ENCODE data around the gene VWF.

DNA sequence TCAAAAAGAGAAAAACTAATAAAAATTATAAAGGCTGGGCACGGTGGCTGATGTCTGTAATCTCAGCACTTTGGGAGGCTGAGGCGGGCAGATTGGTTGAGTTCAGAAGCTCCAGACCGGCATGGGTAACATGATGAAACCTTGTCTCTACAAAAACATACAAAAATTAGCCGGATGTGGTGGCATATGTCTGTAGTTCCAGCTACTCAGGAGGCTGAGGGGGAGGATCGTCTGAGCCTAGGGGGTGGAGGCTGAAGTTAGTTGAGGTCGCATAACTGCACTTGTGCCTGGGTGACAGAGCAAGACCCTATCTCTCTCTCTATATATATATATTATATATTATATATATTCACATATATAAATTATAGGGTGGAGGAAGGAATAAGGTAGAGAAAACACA lies 146.9 kb downstream of the VWF start:
- TF ChIP-seq CTCF (IDR thresholded peaks at IDR 0.05): no peak
- no peak for TF ChIP-seq POLR2AphosphoS5 (IDR thresholded peaks at IDR 0.05)
- TF ChIP-seq POLR2A (IDR thresholded peaks at IDR 0.05): no peak
- no peak for TF ChIP-seq EP300 (IDR thresholded peaks at IDR 0.05)

All from upper lobe of left lung (tissue), 4 donors.